ENCODE measurements around the gene TMEM45A.
"Not testable (repeated sequence)": the region's sequence is repeated elsewhere in the genome, so short reads cannot be mapped to it uniquely, and the experiment has no call there.

The TMEM45A gene

GRCh38 chr3:100574536-100574935, 82.1 kb downstream of the TMEM45A start:
- Histone ChIP-seq H3K4me3 (ENCODE audit: low read depth, low read length) (no peak overlapping the region), H3K27me3 (ENCODE audit: control insufficient read depth, insufficient read depth, low read length) (no peaks in the 10 kb centered on the region), H3K9ac (ENCODE audit: low read length) (no peak overlapping the region), H3K4me1 (ENCODE audit: control insufficient read depth, insufficient read depth, low read length) (peaks cover 9% of the 10 kb centered on the region; the same call in 1 of the 2 replicates), H3K36me3 (ENCODE audit: control insufficient read depth, insufficient read depth, low read length) (no peaks in the 10 kb centered on the region), H3K9me3 (ENCODE audit: control insufficient read depth, insufficient read depth, low read depth, low read length) (no peaks in the 10 kb centered on the region), H3K27ac (ENCODE audit: low read depth, low read length) (no peak overlapping the region)

GRCh38 chr3:100575704-100576103, 83.3 kb downstream of the TMEM45A start:
- Histone ChIP-seq H3K4me1 (ENCODE audit: control insufficient read depth, insufficient read depth, low read length) (peaks cover 9% of the 10 kb centered on the region; the same call in 1 of the 2 replicates), H3K36me3 (ENCODE audit: control insufficient read depth, insufficient read depth, low read length) (no peaks in the 10 kb centered on the region), H3K27ac (ENCODE audit: low read depth, low read length) (no peak overlapping the region), H3K9ac (ENCODE audit: low read length) (no peak overlapping the region), H3K4me3 (ENCODE audit: low read depth, low read length) (no peak overlapping the region), H3K27me3 (ENCODE audit: control insufficient read depth, insufficient read depth, low read length) (no peaks in the 10 kb centered on the region), H3K9me3 (ENCODE audit: control insufficient read depth, insufficient read depth, low read depth, low read length) (no peaks in the 10 kb centered on the region)

- Histone ChIP-seq H3K27ac (ENCODE audit: low read depth, low read length) (no peak overlapping the region), H3K4me1 (ENCODE audit: control insufficient read depth, insufficient read depth, low read length) (peaks cover 9% of the 10 kb centered on the region; the same call in 1 of the 2 replicates), H3K9ac (ENCODE audit: low read length) (no peak overlapping the region), H3K36me3 (ENCODE audit: control insufficient read depth, insufficient read depth, low read length) (no peaks in the 10 kb centered on the region), H3K9me3 (ENCODE audit: control insufficient read depth, insufficient read depth, low read depth, low read length) (no peaks in the 10 kb centered on the region), H3K4me3 (ENCODE audit: low read depth, low read length) (no peak overlapping the region), H3K27me3 (ENCODE audit: control insufficient read depth, insufficient read depth, low read length) (no peaks in the 10 kb centered on the region)
These were observed 85.1 kb downstream of the TMEM45A start for GRCh38 chr3:100577382-100578008.

GRCh38 chr3:100578646-100579045, 86.2 kb downstream of the TMEM45A start:
- Histone ChIP-seq H3K27me3 (ENCODE audit: control insufficient read depth, insufficient read depth, low read length) (no peaks in the 10 kb centered on the region), H3K4me3 (ENCODE audit: low read depth, low read length) (no peak overlapping the region), H3K9ac (ENCODE audit: low read length) (no peak overlapping the region), H3K9me3 (ENCODE audit: control insufficient read depth, insufficient read depth, low read depth, low read length) (no peaks in the 10 kb centered on the region), H3K27ac (ENCODE audit: low read depth, low read length) (no peak overlapping the region), H3K36me3 (ENCODE audit: control insufficient read depth, insufficient read depth, low read length) (no peaks in the 10 kb centered on the region), H3K4me1 (ENCODE audit: control insufficient read depth, insufficient read depth, low read length) (peaks cover 9% of the 10 kb centered on the region; the same call in 1 of the 2 replicates)

GRCh38 chr3:100580147-100580546, 87.7 kb downstream of the TMEM45A start:
- Histone ChIP-seq H3K4me1 (ENCODE audit: control insufficient read depth, insufficient read depth, low read length) (peaks cover 9% of the 10 kb centered on the region; the same call in 1 of the 2 replicates), H3K9me3 (ENCODE audit: control insufficient read depth, insufficient read depth, low read depth, low read length) (peaks cover 2% of the 10 kb centered on the region), H3K27me3 (ENCODE audit: control insufficient read depth, insufficient read depth, low read length) (no peaks in the 10 kb centered on the region), H3K9ac (ENCODE audit: low read length) (no peak overlapping the region), H3K36me3 (ENCODE audit: control insufficient read depth, insufficient read depth, low read length) (no peaks in the 10 kb centered on the region), H3K27ac (ENCODE audit: low read depth, low read length) (no peak overlapping the region), H3K4me3 (ENCODE audit: low read depth, low read length) (no peak overlapping the region)

GRCh38 chr3:100581650-100582049, 89.2 kb downstream of the TMEM45A start:
- H3K27me3 ChIP-seq (ENCODE audit: control insufficient read depth, insufficient read depth, low read length), result no peaks in the 10 kb centered on the region
- H3K4me3 ChIP-seq (ENCODE audit: low read depth, low read length), result no peak overlapping the region
- H3K9ac ChIP-seq (ENCODE audit: low read length), result no peak overlapping the region
- H3K27ac ChIP-seq (ENCODE audit: low read depth, low read length), result no peak overlapping the region
- H3K36me3 ChIP-seq (ENCODE audit: control insufficient read depth, insufficient read depth, low read length), result no peaks in the 10 kb centered on the region
- H3K9me3 ChIP-seq (ENCODE audit: control insufficient read depth, insufficient read depth, low read depth, low read length), result peaks cover 12% of the 10 kb centered on the region
- H3K4me1 ChIP-seq (ENCODE audit: control insufficient read depth, insufficient read depth, low read length), result peaks cover 9% of the 10 kb centered on the region; the same call in 1 of the 2 replicates

GRCh38 chr3:100582157-100582556, 89.7 kb downstream of the TMEM45A start:
- not testable (repeated sequence) for H3K4me3 ChIP-seq (ENCODE audit: low read depth, low read length); H3K36me3 ChIP-seq (ENCODE audit: control insufficient read depth, insufficient read depth, low read length); H3K27me3 ChIP-seq (ENCODE audit: control insufficient read depth, insufficient read depth, low read length); H3K9ac ChIP-seq (ENCODE audit: low read length); H3K4me1 ChIP-seq (ENCODE audit: control insufficient read depth, insufficient read depth, low read length); H3K27ac ChIP-seq (ENCODE audit: low read depth, low read length)
- peaks cover 14% of the 10 kb centered on the region for H3K9me3 ChIP-seq (ENCODE audit: control insufficient read depth, insufficient read depth, low read depth, low read length)

GRCh38 chr3:100584101-100584660, 91.8 kb downstream of the TMEM45A start:
- Histone ChIP-seq H3K4me3 (ENCODE audit: low read depth, low read length) (no peak overlapping the region), H3K9me3 (ENCODE audit: control insufficient read depth, insufficient read depth, low read depth, low read length) (peaks cover 14% of the 10 kb centered on the region), H3K36me3 (ENCODE audit: control insufficient read depth, insufficient read depth, low read length) (no peaks in the 10 kb centered on the region), H3K9ac (ENCODE audit: low read length) (no peak overlapping the region), H3K27me3 (ENCODE audit: control insufficient read depth, insufficient read depth, low read length) (no peaks in the 10 kb centered on the region), H3K4me1 (ENCODE audit: control insufficient read depth, insufficient read depth, low read length) (no peaks in the 10 kb centered on the region), H3K27ac (ENCODE audit: low read depth, low read length) (no peak overlapping the region)

GRCh38 chr3:100586832-100587231, 94.4 kb downstream of the TMEM45A start:
- no peaks in the 10 kb centered on the region for H3K27me3 ChIP-seq (ENCODE audit: control insufficient read depth, insufficient read depth, low read length)
- peaks cover 14% of the 10 kb centered on the region for H3K9me3 ChIP-seq (ENCODE audit: control insufficient read depth, insufficient read depth, low read depth, low read length)
- H3K9ac ChIP-seq (ENCODE audit: low read length), result no peak overlapping the region
- H3K4me3 ChIP-seq (ENCODE audit: low read depth, low read length), result no peak overlapping the region
- no peak overlapping the region for H3K27ac ChIP-seq (ENCODE audit: low read depth, low read length)
- H3K36me3 ChIP-seq (ENCODE audit: control insufficient read depth, insufficient read depth, low read length), result no peaks in the 10 kb centered on the region
- H3K4me1 ChIP-seq (ENCODE audit: control insufficient read depth, insufficient read depth, low read length), result no peaks in the 10 kb centered on the region

- no peaks in the 10 kb centered on the region for H3K27me3 ChIP-seq (ENCODE audit: control insufficient read depth, insufficient read depth, low read length)
- no peaks in the 10 kb centered on the region for H3K4me1 ChIP-seq (ENCODE audit: control insufficient read depth, insufficient read depth, low read length)
- no peak overlapping the region for H3K4me3 ChIP-seq (ENCODE audit: low read depth, low read length)
- H3K27ac ChIP-seq (ENCODE audit: low read depth, low read length), result no peak overlapping the region
- no peak overlapping the region for H3K9ac ChIP-seq (ENCODE audit: low read length)
- H3K9me3 ChIP-seq (ENCODE audit: control insufficient read depth, insufficient read depth, low read depth, low read length), result peaks cover 14% of the 10 kb centered on the region
- H3K36me3 ChIP-seq (ENCODE audit: control insufficient read depth, insufficient read depth, low read length), result no peaks in the 10 kb centered on the region
These were observed 95.8 kb downstream of the TMEM45A start for GRCh38 chr3:100588251-100588650.

- Histone ChIP-seq H3K36me3 (ENCODE audit: control insufficient read depth, insufficient read depth, low read length) (no peaks in the 10 kb centered on the region), H3K27me3 (ENCODE audit: control insufficient read depth, insufficient read depth, low read length) (no peaks in the 10 kb centered on the region), H3K9me3 (ENCODE audit: control insufficient read depth, insufficient read depth, low read depth, low read length) (peaks cover 10% of the 10 kb centered on the region), H3K4me3 (ENCODE audit: low read depth, low read length) (peak overlapping the region; percentile 32; the same call in 1 of the 2 replicates), H3K4me1 (ENCODE audit: control insufficient read depth, insufficient read depth, low read length) (no peaks in the 10 kb centered on the region), H3K9ac (ENCODE audit: low read length) (no peak overlapping the region), H3K27ac (ENCODE audit: low read depth, low read length) (no peak overlapping the region)
These were observed 97.9 kb downstream of the TMEM45A start for GRCh38 chr3:100590114-100590839.

Data from HUES6 (cell line).